HEK293 (cell line): ENCODE results near the gene TOMM40.

Source experiments
- CTCF ChIA-PET: fragments of 350-600 bp; formaldehyde crosslinking; extraction: SDS; loops from one replicate; lab custom pipeline; 2021; ENCODE audit warnings: antibody characterized with exemption; lab: Yijun Ruan, JAX
- POLR2A ChIA-PET: fragments of 300-600 bp; formaldehyde crosslinking; extraction: SDS; loops from one replicate; lab custom pipeline; 2020; ENCODE audit warnings: antibody characterized with exemption, inconsistent platforms; lab: Yijun Ruan, JAX
- H3K27ac ChIP-seq: fragments of 200-500 bp; sonication (Bioruptor generic); 2 replicates; pipeline ENCODE4 v1.5.1; 2014; ENCODE audit warnings: low read depth, low read length, control low read depth, inconsistent platforms; ENCODE audit errors: extremely low read depth
- H3K36me3 ChIP-seq, 2 experiments: fragments of 200-500 bp in 1 of 2; sonication (Bioruptor generic) in 1 of 2; 1 replicate in 1 of 2; 2 replicates in 1 of 2; pipeline ENCODE4 v1.5.1; 2014 to 2017; ENCODE audit warnings: inconsistent platforms in 2 of 2, low read length in 2 of 2; ENCODE audit not compliant: control insufficient read depth in 2 of 2, insufficient read depth in 1 of 2
- H3K4me1 ChIP-seq: fragments of 200-500 bp; sonication (Bioruptor generic); 2 replicates; pipeline ENCODE4 v1.5.1; 2014; ENCODE audit warnings: mild to moderate bottlenecking, low read length, inconsistent platforms; ENCODE audit not compliant: control insufficient read depth, insufficient read depth
- H3K4me3 ChIP-seq: 2 replicates; pipeline ENCODE4 v1.5.1; 2011; ENCODE audit warnings: low read depth, mild to moderate bottlenecking, control low read depth, low read length, moderate library complexity
- H3K9me3 ChIP-seq: fragments of 200-500 bp; sonication (Bioruptor generic); 2 replicates; pipeline ENCODE4 v1.5.1; 2014; ENCODE audit warnings: low read depth, low read length, inconsistent platforms; ENCODE audit not compliant: control insufficient read depth, insufficient read depth
- AEBP2 ChIP-seq: fragments of 450-650 bp; formaldehyde crosslinking; IDR thresholded peaks from 2 replicates; pipeline ENCODE4 v1.5.1; 2016; ENCODE audit warnings: missing biosample characterization, missing genetic modification characterization, borderline replicate concordance
- GLI4 ChIP-seq: fragments of 450-650 bp; formaldehyde crosslinking; IDR thresholded peaks from 2 replicates; pipeline ENCODE4 v1.5.1; 2016; ENCODE audit warnings: missing biosample characterization, missing genetic modification characterization
- KLF8 ChIP-seq: fragments of 450-650 bp; formaldehyde crosslinking; IDR thresholded peaks from 2 replicates; pipeline ENCODE4 v1.5.1; 2016; ENCODE audit warnings: missing biosample characterization, missing genetic modification characterization
- OSR2 ChIP-seq: fragments of 450-650 bp; formaldehyde crosslinking; IDR thresholded peaks from 2 replicates; pipeline ENCODE4 v1.5.1; 2016; ENCODE audit warnings: missing biosample characterization, missing genetic modification characterization
- PATZ1 ChIP-seq: fragments of 450-650 bp; formaldehyde crosslinking; IDR thresholded peaks from 2 replicates; pipeline ENCODE4 v1.5.1; 2016; ENCODE audit warnings: missing biosample characterization, missing genetic modification characterization
- REPIN1 ChIP-seq: fragments of 450-650 bp; formaldehyde crosslinking; IDR thresholded peaks from 2 replicates; pipeline ENCODE4 v1.5.1; 2017; ENCODE audit warnings: missing biosample characterization, missing genetic modification characterization, low read depth
- SP7 ChIP-seq: fragments of 450-650 bp; formaldehyde crosslinking; IDR thresholded peaks from 2 replicates; pipeline ENCODE4 v1.5.1; 2016; ENCODE audit warnings: missing biosample characterization, missing genetic modification characterization
- ZBTB17 ChIP-seq: fragments of 450-650 bp; formaldehyde crosslinking; IDR thresholded peaks from 2 replicates; pipeline ENCODE4 v1.5.1; 2016; ENCODE audit warnings: missing biosample characterization, missing genetic modification characterization
- ZFP3 ChIP-seq: fragments of 450-650 bp; formaldehyde crosslinking; IDR thresholded peaks from 2 replicates; pipeline ENCODE4 v1.5.1; 2016; ENCODE audit warnings: low read depth, missing biosample characterization, missing genetic modification characterization
- ZNF10 ChIP-seq: fragments of 450-650 bp; formaldehyde crosslinking; IDR thresholded peaks from 2 replicates; pipeline ENCODE4 v1.5.1; 2017; ENCODE audit warnings: missing biosample characterization, missing genetic modification characterization
- ZNF146 ChIP-seq: fragments of 450-650 bp; formaldehyde crosslinking; IDR thresholded peaks from 2 replicates; pipeline ENCODE4 v1.5.1; 2016; ENCODE audit warnings: missing biosample characterization, missing genetic modification characterization
- ZNF175 ChIP-seq: fragments of 450-650 bp; formaldehyde crosslinking; IDR thresholded peaks from 2 replicates; pipeline ENCODE4 v1.5.1; 2016; ENCODE audit warnings: missing biosample characterization, missing genetic modification characterization
- ZNF23 ChIP-seq: fragments of 450-650 bp; formaldehyde crosslinking; IDR thresholded peaks from 2 replicates; pipeline ENCODE4 v1.5.1; 2016; ENCODE audit warnings: missing biosample characterization, missing genetic modification characterization, borderline replicate concordance
- ZNF311 ChIP-seq: fragments of 450-650 bp; formaldehyde crosslinking; IDR thresholded peaks from 2 replicates; pipeline ENCODE4 v1.5.1; 2017; ENCODE audit warnings: missing biosample characterization, missing genetic modification characterization, borderline replicate concordance
- ZNF366 ChIP-seq: fragments of 450-650 bp; formaldehyde crosslinking; conservative IDR thresholded peaks from 2 replicates; pipeline ENCODE4 v1.5.1; 2016; ENCODE audit warnings: missing biosample characterization, missing genetic modification characterization
- ZNF398 ChIP-seq: fragments of 450-650 bp; formaldehyde crosslinking; IDR thresholded peaks from 2 replicates; pipeline ENCODE4 v1.5.1; 2017; ENCODE audit warnings: missing biosample characterization, missing genetic modification characterization
- ZNF529 ChIP-seq: fragments of 450-650 bp; formaldehyde crosslinking; IDR thresholded peaks from 2 replicates; pipeline ENCODE4 v1.5.1; 2017; ENCODE audit warnings: missing genetic modification characterization, missing biosample characterization; ENCODE audit not compliant: insufficient replicate concordance
- ZNF555 ChIP-seq: fragments of 450-650 bp; formaldehyde crosslinking; conservative IDR thresholded peaks from 2 replicates; pipeline ENCODE4 v1.5.1; 2017; ENCODE audit warnings: missing biosample characterization, mild to moderate bottlenecking, missing genetic modification characterization, inconsistent platforms
- ZNF571 ChIP-seq: fragments of 450-650 bp; formaldehyde crosslinking; IDR thresholded peaks from 2 replicates; pipeline ENCODE4 v1.5.0; 2017; ENCODE audit warnings: missing biosample characterization, missing genetic modification characterization
- ZNF585B ChIP-seq: fragments of 450-650 bp; formaldehyde crosslinking; IDR thresholded peaks from 2 replicates; pipeline ENCODE4 v1.5.1; 2016; ENCODE audit warnings: missing biosample characterization, missing genetic modification characterization
- ZNF596 ChIP-seq: fragments of 450-650 bp; IDR thresholded peaks from 2 replicates; pipeline ENCODE4 v1.5.0; 2018; ENCODE audit warnings: missing biosample characterization, mild to moderate bottlenecking, missing genetic modification characterization, moderate library complexity
- ZNF600 ChIP-seq: fragments of 450-650 bp; formaldehyde crosslinking; IDR thresholded peaks from 2 replicates; pipeline ENCODE4 v1.5.1; 2016; ENCODE audit warnings: missing biosample characterization, missing genetic modification characterization
- ZNF623 ChIP-seq: fragments of 450-650 bp; formaldehyde crosslinking; IDR thresholded peaks from 2 replicates; pipeline ENCODE4 v1.5.1; 2016; ENCODE audit warnings: missing biosample characterization, missing genetic modification characterization
- ZNF624 ChIP-seq: fragments of 450-650 bp; formaldehyde crosslinking; IDR thresholded peaks from 2 replicates; pipeline ENCODE4 v1.5.1; 2017; ENCODE audit warnings: missing biosample characterization, missing genetic modification characterization
- ZNF654 ChIP-seq: fragments of 450-650 bp; formaldehyde crosslinking; IDR thresholded peaks from 2 replicates; pipeline ENCODE4 v1.5.1; 2016; ENCODE audit warnings: low read depth, missing biosample characterization, missing genetic modification characterization
- ZNF670 ChIP-seq: fragments of 450-650 bp; formaldehyde crosslinking; IDR thresholded peaks from 2 replicates; pipeline ENCODE4 v1.5.1; 2016; ENCODE audit warnings: missing biosample characterization, missing genetic modification characterization, low read depth
- ZNF777 ChIP-seq: fragments of 450-650 bp; formaldehyde crosslinking; IDR thresholded peaks from 2 replicates; pipeline ENCODE4 v1.5.1; 2017; ENCODE audit warnings: missing biosample characterization, missing genetic modification characterization, borderline replicate concordance
- ZNF785 ChIP-seq: fragments of 450-650 bp; formaldehyde crosslinking; IDR thresholded peaks from 2 replicates; pipeline ENCODE4 v1.5.1; 2016; ENCODE audit warnings: missing biosample characterization, missing genetic modification characterization
- ZNF843 ChIP-seq: fragments of 450-650 bp; formaldehyde crosslinking; IDR thresholded peaks from 2 replicates; pipeline ENCODE4 v1.5.1; 2016; ENCODE audit warnings: missing biosample characterization, missing genetic modification characterization
- ZSCAN16 ChIP-seq: fragments of 450-650 bp; formaldehyde crosslinking; IDR thresholded peaks from 2 replicates; pipeline ENCODE4 v1.5.1; 2016; ENCODE audit warnings: missing biosample characterization, missing genetic modification characterization
- ZSCAN23 ChIP-seq: fragments of 450-650 bp; formaldehyde crosslinking; IDR thresholded peaks from 2 replicates; pipeline ENCODE4 v1.5.1; 2016; ENCODE audit warnings: missing biosample characterization, missing genetic modification characterization
- ZSCAN30 ChIP-seq: fragments of 450-650 bp; IDR thresholded peaks from 2 replicates; pipeline ENCODE4 v1.5.1; 2018; ENCODE audit warnings: missing biosample characterization, mild to moderate bottlenecking, missing genetic modification characterization, moderate library complexity

Gene TOMM40

GRCh38 chr19:44905437-44906160 is 14.5 kb downstream of the TOMM40 start, which contains the start of gene APOE:
Gene APOE (plus strand): TSS chr19:44905796. CDS start chr19:44906625, 829 bp downstream.
- peak within 1 kb of the TSS; percentile 13 for H3K4me3 ChIP-seq
- peaks cover 12 to 19% of the 10 kb centered on the region in 2 experiments; a peak in 2 of 3 replicates for H3K36me3 ChIP-seq
- CTCF ChIA-PET = interaction anchor here (0.6 to 5.0 kb wide), 14 partner anchors 8 to 433 kb away, joined by 3 to 101 read pairs (median 11); partner anchors contain the start of genes APOC1, CLPTM1 and TOMM40
- H3K4me1 ChIP-seq = peaks cover 6% of the 10 kb centered on the region; the same call in 1 of the 2 replicates
- peak within 1 kb of the TSS; percentile 24; the same call in 1 of the 2 replicates for H3K27ac ChIP-seq
- POLR2A ChIA-PET = interaction anchor here (0.5 to 1.3 kb wide), 9 partner anchors 12 to 383 kb away, joined by 3 to 7 read pairs (median 4); partner anchors contain the start of genes RELB and TOMM40
- H3K9me3 ChIP-seq = no peaks in the 10 kb centered on the region
- TF ChIP-seq ZNF175 (tag by site-specific recombination) (no peak), ZFP3 (tag by site-specific recombination) (no peak), GLI4 (tag by site-specific recombination) (no peak), ZNF585B (tag by site-specific recombination) (no peak), ZBTB17 (tag by site-specific recombination) (0 out of 2 replicates have a peak, but pooled peaks have one; percentile 18), ZSCAN23 (tag by site-specific recombination) (no peak), ZNF398 (peak; percentile 76), ZNF529 (tag by site-specific recombination) (no peak), ZNF623 (tag by site-specific recombination) (no peak), ZNF311 (tag by site-specific recombination) (no peak), ZNF146 (tag by site-specific recombination) (no peak), ZNF670 (tag by site-specific recombination) (no peak), ZNF555 (tag by site-specific recombination) (no peak), AEBP2 (tag by site-specific recombination) (no peak), ZNF23 (tag by site-specific recombination) (no peak), ZSCAN16 (tag by site-specific recombination) (no peak), SP7 (tag by site-specific recombination) (peak; percentile 67), OSR2 (tag by site-specific recombination) (no peak), ZSCAN30 (tag by site-specific recombination) (no peak), ZNF624 (tag by site-specific recombination) (no peak), ZNF596 (tag by site-specific recombination) (no peak), ZNF777 (peak; percentile 36; the same call in 1 of the 2 replicates), ZNF785 (no peak), ZNF10 (tag by site-specific recombination) (no peak), ZNF366 (tag by site-specific recombination) (no peak), REPIN1 (tag by site-specific recombination) (no peak), ZNF843 (tag by site-specific recombination) (no peak), KLF8 (tag by site-specific recombination) (no peak), PATZ1 (tag by site-specific recombination) (peak; percentile 49), ZNF654 (tag by site-specific recombination) (no peak), ZNF600 (tag by site-specific recombination) (no peak; the same call in 1 of the 2 replicates), ZNF571 (tag by site-specific recombination) (no peak)
